Thymus (tissue), 11 donors: ENCODE data around the gene LIMK1. TPM values are rescaled to one million over a fixed set of nuclear protein-coding genes. Genes with fewer than 3 reads are reported as not detected.
"Not testable (repeated sequence)": the region's sequence is repeated elsewhere in the genome, so short reads cannot be mapped to it uniquely, and the experiment has no call there.

Experiments
- DNase-seq, 9 donors: peaks; one replicate each; pipeline ENCODE4 v3.0.0-alpha.2; 2013; ENCODE audit warnings: low spot score in 9 of 9, low read depth in 6 of 9, missing footprints in 1 of 9
- H3K27ac ChIP-seq, 2 donors: one replicate each; pipeline ENCODE4 v1.5.1; 2013; ENCODE audit warnings: control low read depth in 1 of 2, low read depth in 1 of 2, low read length in 1 of 2, mild to moderate bottlenecking in 1 of 2, moderate library complexity in 1 of 2
- H3K27me3 ChIP-seq, 2 donors: one replicate each; pipeline ENCODE4 v1.5.1; 2013; ENCODE audit warnings: low read length in 1 of 2; ENCODE audit not compliant: control insufficient read depth in 2 of 2, insufficient read depth in 1 of 2
- H3K36me3 ChIP-seq, 2 donors: one replicate each; pipeline ENCODE4 v1.5.1; 2013; ENCODE audit warnings: low read length in 1 of 2, mild to moderate bottlenecking in 1 of 2, moderate library complexity in 1 of 2; ENCODE audit not compliant: control insufficient read depth in 2 of 2, insufficient read depth in 2 of 2
- H3K4me1 ChIP-seq, 2 donors: one replicate each; pipeline ENCODE4 v1.5.1; 2013; ENCODE audit warnings: low read length in 2 of 2; ENCODE audit not compliant: control insufficient read depth in 2 of 2, insufficient read depth in 2 of 2
- H3K4me3 ChIP-seq, 2 donors: one replicate each; pipeline ENCODE4 v1.5.1; 2013; ENCODE audit warnings: low read length in 2 of 2, control low read depth in 1 of 2, mild to moderate bottlenecking in 1 of 2
- H3K9me3 ChIP-seq, 2 donors: one replicate each; pipeline ENCODE4 v1.5.1; 2013; ENCODE audit warnings: low read length in 1 of 2, mild to moderate bottlenecking in 1 of 2; ENCODE audit not compliant: control insufficient read depth in 2 of 2, insufficient read depth in 1 of 2
- WGBS: extraction: QIAGEN DNeasy Blood & Tissue Kit; methylation state at CpG from one replicate; pipeline ENCODE4 v1.1.7; 2013; 5-methylcytosine and 5-hydroxymethylcytosine counted together
- polyA plus RNA-seq: library from polyadenylated mRNA; stranded (reverse); fragments of 200-250 nt; gene quantifications from one replicate; pipeline ENCODE4 v1.2.3, GENCODE V29; 2013
- total RNA-seq: library from RNA; stranded (reverse); fragments of 120-200 nt; gene quantifications from one replicate; pipeline ENCODE4 v1.2.4, GENCODE V29; 2013
- donor health status: healthy.

Gene LIMK1
- total and polyA plus RNA-seq, 2 donors, result 7.9 to 10.1 TPM

- 93% methylated on average over 9 of the region's 9 CpGs for WGBS
- no peak overlapping the region for H3K27ac ChIP-seq
- no peak overlapping the region for H3K4me3 ChIP-seq
- H3K36me3 ChIP-seq, result no peaks in the 10 kb centered on the region
- no peaks in the 10 kb centered on the region for H3K9me3 ChIP-seq
- DNase-seq, result no peak
- no peaks in the 10 kb centered on the region for H3K4me1 ChIP-seq
- H3K27me3 ChIP-seq, result no peaks in the 10 kb centered on the region
Observed at GRCh38 chr7:74043523-74043951, 40.1 kb upstream of the LIMK1 start.

- Histone ChIP-seq H3K9me3 (no peaks in the 10 kb centered on the region), H3K27ac (no peak overlapping the region), H3K36me3 (no peaks in the 10 kb centered on the region), H3K4me3 (no peak overlapping the region), H3K4me1 (no peaks in the 10 kb centered on the region), H3K27me3 (no peaks in the 10 kb centered on the region)
- WGBS, result 93% methylated on average over 20 of the region's 20 CpGs
- no peak for DNase-seq
Observed at GRCh38 chr7:74044366-74045350, 38.9 kb upstream of the LIMK1 start.

GRCh38 chr7:74046581-74046980, 37.0 kb upstream of the LIMK1 start:
- not testable (repeated sequence) for H3K27ac ChIP-seq, H3K36me3 ChIP-seq, H3K4me3 ChIP-seq, H3K27me3 ChIP-seq, DNase-seq, H3K9me3 ChIP-seq, H3K4me1 ChIP-seq
- 95% methylated on average over 7 of the region's 7 CpGs for WGBS

- WGBS, result 95% methylated on average over 5 of the region's 5 CpGs
- Histone ChIP-seq H3K4me3 (no peak overlapping the region), H3K4me1 (no peaks in the 10 kb centered on the region), H3K27me3 (no peaks in the 10 kb centered on the region), H3K27ac (no peak overlapping the region), H3K36me3 (no peaks in the 10 kb centered on the region), H3K9me3 (no peaks in the 10 kb centered on the region)
- no peak for DNase-seq
Observed at GRCh38 chr7:74047804-74048380, 35.7 kb upstream of the LIMK1 start.

- 96% methylated on average over 2 of the region's 2 CpGs for WGBS
- H3K9me3 ChIP-seq, result no peaks in the 10 kb centered on the region
- no peak overlapping the region for H3K27ac ChIP-seq
- H3K4me3 ChIP-seq, result no peak overlapping the region
- H3K4me1 ChIP-seq, result no peaks in the 10 kb centered on the region
- H3K27me3 ChIP-seq, result no peaks in the 10 kb centered on the region
- no peak for DNase-seq
- H3K36me3 ChIP-seq, result no peaks in the 10 kb centered on the region
Observed at GRCh38 chr7:74048999-74049599, 34.5 kb upstream of the LIMK1 start.

GRCh38 chr7:74049997-74050798, 33.4 kb upstream of the LIMK1 start:
- Histone ChIP-seq H3K36me3 (no peaks in the 10 kb centered on the region), H3K4me3 (no peak overlapping the region), H3K9me3 (no peaks in the 10 kb centered on the region), H3K27ac (no peak overlapping the region), H3K27me3 (no peaks in the 10 kb centered on the region), H3K4me1 (no peaks in the 10 kb centered on the region)
- WGBS, result 95% methylated on average over 3 of the region's 3 CpGs
- no peak for DNase-seq

- no peak overlapping the region for H3K27ac ChIP-seq
Observed at GRCh38 chr7:74051193-74051592, 32.4 kb upstream of the LIMK1 start.

GRCh38 chr7:74051629-74052410, 31.8 kb upstream of the LIMK1 start:
- WGBS, result 89% methylated on average over 16 of the region's 16 CpGs
- H3K27ac ChIP-seq, result no peak overlapping the region
- no peaks in the 10 kb centered on the region for H3K36me3 ChIP-seq
- DNase-seq, result no peak
- no peak overlapping the region for H3K4me3 ChIP-seq
- H3K4me1 ChIP-seq, result no peaks in the 10 kb centered on the region
- H3K9me3 ChIP-seq, result no peaks in the 10 kb centered on the region
- H3K27me3 ChIP-seq, result no peaks in the 10 kb centered on the region

More at GRCh38 chr7:74051193-74051592, 32.4 kb upstream of the LIMK1 start:
- WGBS, result 97% methylated on average over 10 of the region's 10 CpGs
- no peak for DNase-seq
- no peaks in the 10 kb centered on the region for H3K4me1 ChIP-seq
- no peaks in the 10 kb centered on the region for H3K9me3 ChIP-seq
- H3K36me3 ChIP-seq, result no peaks in the 10 kb centered on the region
- no peaks in the 10 kb centered on the region for H3K27me3 ChIP-seq
- H3K4me3 ChIP-seq, result no peak overlapping the region
